Superior temporal gyrus (tissue), 1 donor: ENCODE results near the gene SMARCA1.

Source experiments
- DNase-seq: peaks from one replicate; pipeline ENCODE4 v3.0.0-alpha.2; 2016; ENCODE audit errors: extremely low spot score

Gene SMARCA1

DNA sequence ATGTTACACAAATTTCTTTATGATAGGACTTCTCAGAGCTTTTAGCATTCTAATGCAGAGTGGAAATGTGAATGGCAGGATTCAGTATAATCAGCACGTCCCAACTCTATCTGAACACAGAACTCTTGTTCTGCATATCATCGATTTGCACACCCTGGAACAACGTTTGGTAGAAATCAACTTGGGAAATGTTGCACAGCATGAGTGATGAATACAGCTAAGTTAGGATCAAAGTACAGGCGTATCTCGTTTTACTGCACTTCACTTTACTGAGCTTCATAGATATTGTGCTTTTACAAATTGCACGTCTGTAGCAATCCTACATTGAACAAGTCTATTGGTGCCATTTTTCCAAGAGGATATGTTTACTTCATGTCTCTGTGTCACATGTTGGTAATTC is 70.8 kb downstream of the SMARCA1 start:
- no peak for DNase-seq

- no peak for DNase-seq
Observed at GRCh38 chrX:129450123-129450522, 73.2 kb downstream of the SMARCA1 start.

GRCh38 chrX:129449148-129449547 is 74.1 kb downstream of the SMARCA1 start:
- DNase-seq, result no peak

DNA sequence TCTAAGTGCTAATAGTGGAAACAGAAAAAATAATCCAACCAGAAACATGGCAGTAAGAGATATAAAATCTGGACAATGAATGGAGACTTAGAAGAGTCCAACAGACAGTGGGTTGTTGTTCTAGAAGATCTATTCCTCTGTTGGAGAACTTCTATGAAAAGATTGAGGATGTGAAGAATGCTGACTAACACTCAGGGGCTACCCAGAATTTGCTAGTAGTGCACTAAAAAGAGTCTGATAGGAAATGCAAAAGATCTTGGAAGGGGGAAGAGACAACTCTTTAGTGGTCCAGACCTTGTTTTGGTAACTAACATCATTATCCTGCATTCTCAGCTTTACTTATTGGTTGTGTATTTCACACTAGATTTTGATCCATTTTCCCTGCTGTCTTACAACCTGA is 77.9 kb downstream of the SMARCA1 start:
- DNase-seq, result no peak

- no peak for DNase-seq
Observed at GRCh38 chrX:129433945-129434344, 89.3 kb downstream of the SMARCA1 start.

- no peak for DNase-seq
Observed at GRCh38 chrX:129433461-129433860, 89.8 kb downstream of the SMARCA1 start.

DNA sequence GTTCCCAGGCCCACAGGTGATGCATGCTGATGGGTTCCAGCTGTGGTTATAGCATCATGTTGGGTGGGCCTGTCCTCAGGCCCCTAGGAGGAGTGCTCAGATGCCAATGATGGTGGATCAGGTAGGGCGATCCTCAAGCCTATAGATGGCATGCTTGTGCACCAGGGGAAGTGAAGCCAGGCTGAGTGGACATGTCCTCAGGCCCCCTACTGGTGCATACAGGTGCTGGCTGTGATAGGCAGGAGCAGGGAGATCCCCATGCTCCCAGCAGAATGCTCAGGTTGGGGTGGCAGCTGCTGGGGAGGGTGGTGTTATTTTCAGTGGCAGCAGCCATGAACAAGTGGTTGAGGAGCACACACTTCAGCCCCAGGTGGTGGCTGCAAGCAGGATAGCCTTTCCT is 96.0 kb downstream of the SMARCA1 start:
- no peak for DNase-seq

- DNase-seq, result no peak
Observed at GRCh38 chrX:129423191-129423590, 100.1 kb downstream of the SMARCA1 start.

- DNase-seq, result no peak
Observed at GRCh38 chrX:129404670-129405008, 118.7 kb downstream of the SMARCA1 start.

DNA sequence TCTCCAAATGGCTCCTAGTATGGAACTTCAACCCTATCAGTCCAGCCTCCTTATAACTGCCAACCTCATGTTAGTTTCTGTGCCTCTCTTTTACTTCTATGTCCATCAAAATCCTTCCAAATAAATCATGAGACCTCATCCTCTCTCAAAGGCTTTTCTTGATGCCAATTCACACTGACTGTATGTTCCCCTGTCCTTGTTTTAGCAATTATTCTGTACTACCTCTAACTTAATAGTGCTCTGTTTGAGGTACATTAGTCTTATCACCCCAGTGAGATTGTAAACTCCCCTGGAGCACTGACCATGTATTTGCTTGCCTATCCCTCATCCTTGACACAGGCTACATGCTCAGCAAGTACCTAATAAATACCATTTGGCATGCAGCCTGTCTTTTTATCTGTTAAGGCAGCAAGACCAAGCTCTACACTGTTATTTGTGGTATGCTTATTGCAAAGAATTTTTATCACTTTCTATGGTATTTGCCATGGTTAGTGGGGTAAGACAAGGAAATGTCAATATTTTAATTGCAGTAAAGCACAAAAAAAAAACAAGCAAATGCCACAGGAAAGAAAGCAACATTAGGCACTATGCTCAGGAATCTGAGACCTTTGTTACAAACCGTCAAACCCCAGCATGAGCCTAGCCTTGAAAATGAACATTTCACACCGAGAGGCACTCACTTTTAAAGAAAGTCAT is 119.2 kb downstream of the SMARCA1 start:
- no peak for DNase-seq
